Prostate gland (tissue), 2 donors: ENCODE data around the gene COA7.

Source experiments
- POLR2A ChIP-seq: fragments of 450-650 bp; IDR thresholded peaks from one replicate; pipeline ENCODE4 v1.6.1; 2016; ENCODE audit warnings: antibody characterized with exemption, mild to moderate bottlenecking
- POLR2AphosphoS5 ChIP-seq: sonication (generic); formaldehyde crosslinking; IDR thresholded peaks from one replicate; pipeline ENCODE4 v1.6.1; 2017; ENCODE audit warnings: antibody characterized with exemption
- TF ChIP-seq, protein P1 (sequence below), 4 experiments: fragments of 200-600 bp in 2 of 4; fragments of 450-650 bp in 2 of 4; sonication (generic) in 2 of 4; IDR thresholded peaks; 1 replicate in 3 of 4; 2 replicates in 1 of 4; pipeline ENCODE4 v1.5.1; 2016 to 2019; ENCODE audit warnings: antibody characterized with exemption in 4 of 4, mild to moderate bottlenecking in 2 of 4, moderate library complexity in 2 of 4

- TF ChIP-seq, protein P1, sequence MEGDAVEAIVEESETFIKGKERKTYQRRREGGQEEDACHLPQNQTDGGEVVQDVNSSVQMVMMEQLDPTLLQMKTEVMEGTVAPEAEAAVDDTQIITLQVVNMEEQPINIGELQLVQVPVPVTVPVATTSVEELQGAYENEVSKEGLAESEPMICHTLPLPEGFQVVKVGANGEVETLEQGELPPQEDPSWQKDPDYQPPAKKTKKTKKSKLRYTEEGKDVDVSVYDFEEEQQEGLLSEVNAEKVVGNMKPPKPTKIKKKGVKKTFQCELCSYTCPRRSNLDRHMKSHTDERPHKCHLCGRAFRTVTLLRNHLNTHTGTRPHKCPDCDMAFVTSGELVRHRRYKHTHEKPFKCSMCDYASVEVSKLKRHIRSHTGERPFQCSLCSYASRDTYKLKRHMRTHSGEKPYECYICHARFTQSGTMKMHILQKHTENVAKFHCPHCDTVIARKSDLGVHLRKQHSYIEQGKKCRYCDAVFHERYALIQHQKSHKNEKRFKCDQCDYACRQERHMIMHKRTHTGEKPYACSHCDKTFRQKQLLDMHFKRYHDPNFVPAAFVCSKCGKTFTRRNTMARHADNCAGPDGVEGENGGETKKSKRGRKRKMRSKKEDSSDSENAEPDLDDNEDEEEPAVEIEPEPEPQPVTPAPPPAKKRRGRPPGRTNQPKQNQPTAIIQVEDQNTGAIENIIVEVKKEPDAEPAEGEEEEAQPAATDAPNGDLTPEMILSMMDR (IDR thresholded peaks at IDR 0.05): no peak
- TF ChIP-seq POLR2AphosphoS5: no peak
- TF ChIP-seq POLR2A: no peak
Measured at GRCh38 chr1:52733368-52733767, 35.2 kb upstream of the COA7 start.
